GM19395 (cell line): Measurements from ENCODE around the gene ODF2L.
"Not testable (repeated sequence)": the region's sequence is repeated elsewhere in the genome, so short reads cannot be mapped to it uniquely, and the experiment has no call there.

Experiments used
- ATAC-seq: cut with Tn5 transposase; IDR thresholded peaks from one replicate; pipeline ENCODE4 v1.9.1; 2021; ENCODE audit warnings: mild to moderate bottlenecking, moderate library complexity; ENCODE audit not compliant: unreplicated experiment

Gene ODF2L

GRCh38 chr1:86387916-86388627, 8.1 kb downstream of the ODF2L start:
- ATAC-seq: no peak

GRCh38 chr1:86382878-86383277, 13.2 kb downstream of the ODF2L start:
- peak; percentile 56 for ATAC-seq

- ATAC-seq: no peak
Observed at GRCh38 chr1:86381223-86381622, 14.9 kb downstream of the ODF2L start.

GRCh38 chr1:86380257-86380861, 15.8 kb downstream of the ODF2L start:
- peak; percentile 82 for ATAC-seq

- ATAC-seq: no peak
Observed at GRCh38 chr1:86378813-86379212, 17.3 kb downstream of the ODF2L start.

- no peak for ATAC-seq
Observed at GRCh38 chr1:86377341-86377740, 18.8 kb downstream of the ODF2L start.

GRCh38 chr1:86375688-86376087, 20.4 kb downstream of the ODF2L start:
- no peak for ATAC-seq

- ATAC-seq: no peak
Observed at GRCh38 chr1:86370601-86371022, 25.5 kb downstream of the ODF2L start.

GRCh38 chr1:86365896-86366295, 30.2 kb downstream of the ODF2L start:
- no peak for ATAC-seq

- no peak for ATAC-seq
Observed at GRCh38 chr1:86362807-86363206, 33.3 kb downstream of the ODF2L start.

- ATAC-seq: no peak
Observed at GRCh38 chr1:86357796-86358195, 38.3 kb downstream of the ODF2L start.

GRCh38 chr1:86356247-86356646, 39.9 kb downstream of the ODF2L start:
- no peak for ATAC-seq

- no peak for ATAC-seq
Observed at GRCh38 chr1:86352086-86352485, 44.0 kb downstream of the ODF2L start.

GRCh38 chr1:86350230-86350629, 45.9 kb downstream of the ODF2L start:
- not testable (repeated sequence) for ATAC-seq

- no peak for ATAC-seq
Observed at GRCh38 chr1:86346388-86346787, 49.7 kb downstream of the ODF2L start.

GRCh38 chr1:86345042-86345441, 51.1 kb downstream of the ODF2L start:
- no peak for ATAC-seq

- ATAC-seq: no peak
Observed at GRCh38 chr1:86339906-86340305, 56.2 kb downstream of the ODF2L start.

- no peak for ATAC-seq
Observed at GRCh38 chr1:86339014-86339812, 56.9 kb downstream of the ODF2L start.

GRCh38 chr1:86335916-86336315, 60.2 kb downstream of the ODF2L start:
- no peak for ATAC-seq

GRCh38 chr1:86325264-86325663, 70.9 kb downstream of the ODF2L start:
- ATAC-seq: no peak

GRCh38 chr1:86324130-86324822, 71.8 kb downstream of the ODF2L start:
- ATAC-seq: no peak
